NCI-H146 treated with DMSO at 0.1 percent for 48 hours (cell line): ENCODE measurements around the gene MED29.

Experiments used
- DNase-seq: peaks from one replicate; lab custom pipeline; 2025; ENCODE audit not compliant: unreplicated experiment; lab: John Stamatoyannopoulos, UW

Gene MED29

GRCh38 chr19:39426170-39426569 lies 35.0 kb downstream of the MED29 start:
- DNase-seq: no peak

GRCh38 chr19:39427707-39428106 lies 36.5 kb downstream of the MED29 start:
- DNase-seq: no peak

- DNase-seq: no peak
Measured at GRCh38 chr19:39428283-39429112, 37.3 kb downstream of the MED29 start.

- DNase-seq: no peak
Measured at GRCh38 chr19:39430675-39431593, 39.8 kb downstream of the MED29 start.

GRCh38 chr19:39432677-39433025 lies 41.5 kb downstream of the MED29 start:
- no peak for DNase-seq

GRCh38 chr19:39433480-39434079 lies 42.4 kb downstream of the MED29 start:
- DNase-seq: no peak

GRCh38 chr19:39434123-39435076 lies 43.2 kb downstream of the MED29 start:
- no peak for DNase-seq

- peak; percentile 98 for DNase-seq
Measured at GRCh38 chr19:39435499-39436349, 44.5 kb downstream of the MED29 start, which contains the start of gene RPS16. TSS of gene RPS16 (minus strand) at chr19:39435949. CDS start at chr19:39435895, 54 bp downstream.

GRCh38 chr19:39436350-39436716 lies 45.2 kb downstream of the MED29 start:
- DNase-seq: peak; percentile 53

GRCh38 chr19:39438270-39438934 lies 47.2 kb downstream of the MED29 start:
- no peak for DNase-seq

- no peak for DNase-seq
Measured at GRCh38 chr19:39444598-39445195, 53.5 kb downstream of the MED29 start.

- DNase-seq: peak; percentile 96
Measured at GRCh38 chr19:39445196-39446111, 54.3 kb downstream of the MED29 start, which contains the start of gene SUPT5H. TSS of gene SUPT5H (plus strand) at chr19:39445582. CDS start at chr19:39445891, 309 bp downstream.

- DNase-seq: no peak
Measured at GRCh38 chr19:39446365-39447084, 55.3 kb downstream of the MED29 start.

GRCh38 chr19:39448271-39448670 lies 57.1 kb downstream of the MED29 start:
- DNase-seq: no peak

- no peak for DNase-seq
Measured at GRCh38 chr19:39449116-39449797, 58.1 kb downstream of the MED29 start.
